Thoracic aorta (tissue), 2 donors: ENCODE data around the gene ADAM21. TPM values are rescaled to one million over a fixed set of nuclear protein-coding genes. Genes with fewer than 3 reads are reported as not detected.

Source experiments
- total RNA-seq, 2 donors: library from RNA; depleted of rRNA; stranded (reverse); fragments of >200 nt; gene quantifications; one replicate each; pipeline versions ENCODE4 v1.1.0 to v1.2.3, GENCODE V29; 2016

The ADAM21 gene
- total RNA-seq, 2 donors from 2014 or later, result 0.14 TPM; not detected in 1

Other genes with a start within 250 kb of the ADAM21 start
- 10 to 100 TPM; 13.6 to 20.0 TPM for gene COX16, start 92.5 kb upstream of the ADAM21 start, total RNA-seq
- 10 to 100 TPM; 24.1 to 24.8 TPM for gene SYNJ2BP, start 35.1 kb upstream of the ADAM21 start, total RNA-seq
- 1 to 10 TPM; 1.9 to 3.5 TPM for gene ADAM20, start 82.8 kb downstream of the ADAM21 start, total RNA-seq
- 10 to 100 TPM; 16.5 to 50.7 TPM for gene MED6, start 148.5 kb downstream of the ADAM21 start, total RNA-seq
- 1 to 10 TPM; 2.0 to 4.7 TPM for gene TTC9, start 189.7 kb downstream of the ADAM21 start, total RNA-seq